SK-N-MC (cell line): ENCODE results near the gene TNFSF10.
"Not testable (repeated sequence)": the region's sequence is repeated elsewhere in the genome, so short reads cannot be mapped to it uniquely, and the experiment has no call there.

Source experiments
- DNase-seq: peaks from one replicate; pipeline ENCODE4 v3.0.0-alpha.2; 2011; ENCODE audit warnings: low read depth, low spot score
- H3K27ac ChIP-seq: fragments of 200-600 bp; sonication (generic); 2 replicates; pipeline ENCODE4 v1.5.1; 2016; ENCODE audit warnings: mixed run types
- H3K36me3 ChIP-seq: fragments of 200-600 bp; sonication (generic); 2 replicates; pipeline ENCODE4 v1.6.1; 2017; ENCODE audit warnings: antibody characterized with exemption, low read length, mixed read lengths; ENCODE audit not compliant: insufficient read depth
- H3K4me3 ChIP-seq: fragments of 200-600 bp; sonication (generic); 2 replicates; pipeline ENCODE4 v1.5.1; 2016
- H3K9ac ChIP-seq: fragments of 200-600 bp; sonication (generic); 2 replicates; pipeline ENCODE4 v1.8.0; 2017; ENCODE audit warnings: mixed run types, mixed read lengths; ENCODE audit not compliant: insufficient read length
- H3K9me3 ChIP-seq: fragments of 200-600 bp; sonication (generic); 2 replicates; pipeline ENCODE4 v1.6.1; 2017; ENCODE audit warnings: low read depth, mild to moderate bottlenecking, antibody characterized with exemption, low read length, moderate library complexity, mixed read lengths
- EZH2 ChIP-seq: fragments of 200-600 bp; sonication (generic); IDR thresholded peaks from one replicate; pipeline ENCODE4 v1.6.1; 2017; ENCODE audit warnings: antibody characterized with exemption
- FOXP2 ChIP-seq: optimal IDR thresholded peaks from 2 replicates; pipeline ENCODE3; 2011; ENCODE audit warnings: mild to moderate bottlenecking, moderate library complexity; ENCODE audit not compliant: insufficient read depth; ENCODE audit errors: extremely low read length, control extremely low read depth
- POLR2AphosphoS5 ChIP-seq: IDR thresholded peaks from 2 replicates; pipeline ENCODE4 v1.6.1; 2012; ENCODE audit warnings: mild to moderate bottlenecking, low read depth, low read length, borderline replicate concordance

The TNFSF10 gene

DNA sequence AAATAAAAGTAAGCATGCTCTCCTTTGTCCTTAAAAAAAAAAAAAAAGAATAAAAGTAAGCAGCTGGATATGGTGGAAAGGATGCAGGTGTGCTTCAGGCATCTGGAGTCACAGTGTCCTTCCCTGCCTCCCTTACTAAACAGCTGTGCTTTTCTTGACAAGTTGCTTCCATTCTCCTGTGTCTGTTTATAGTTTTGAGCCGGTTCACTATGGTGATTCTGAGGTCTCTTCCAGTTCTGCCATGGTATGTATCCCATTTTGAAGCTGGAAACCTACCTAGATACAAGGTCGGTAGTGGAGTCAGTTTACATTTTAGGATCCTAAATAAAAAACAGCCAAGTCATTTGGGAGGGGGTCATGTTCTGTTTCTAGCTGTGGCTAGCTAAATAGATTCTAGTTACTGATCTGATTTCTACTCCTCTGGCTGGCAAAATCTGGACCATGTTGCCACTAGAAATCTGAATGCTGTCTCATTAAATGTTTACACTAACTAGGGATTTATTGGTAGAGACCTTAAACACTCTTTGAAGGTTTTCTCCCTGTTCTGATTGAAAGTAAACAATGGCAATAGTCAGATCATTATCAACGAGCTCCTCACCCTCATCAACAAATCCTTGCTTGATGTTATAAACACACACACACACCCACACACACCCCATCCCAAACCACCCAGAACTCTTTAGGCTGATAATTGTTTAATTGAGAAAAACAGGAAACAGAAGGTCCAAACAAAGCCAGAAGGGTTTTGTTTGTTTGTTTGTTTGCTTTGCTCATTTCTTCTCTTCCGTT is 7.9 kb downstream of the TNFSF10 start:
- Histone ChIP-seq H3K9ac (no peak overlapping the region), H3K36me3 (no peaks in the 10 kb centered on the region), H3K27ac (no peak overlapping the region), H3K9me3 (no peaks in the 10 kb centered on the region), H3K4me3 (no peak overlapping the region)
- DNase-seq: no peak
- TF ChIP-seq FOXP2 (no peak), EZH2 (no peak), POLR2AphosphoS5 (no peak)

DNA sequence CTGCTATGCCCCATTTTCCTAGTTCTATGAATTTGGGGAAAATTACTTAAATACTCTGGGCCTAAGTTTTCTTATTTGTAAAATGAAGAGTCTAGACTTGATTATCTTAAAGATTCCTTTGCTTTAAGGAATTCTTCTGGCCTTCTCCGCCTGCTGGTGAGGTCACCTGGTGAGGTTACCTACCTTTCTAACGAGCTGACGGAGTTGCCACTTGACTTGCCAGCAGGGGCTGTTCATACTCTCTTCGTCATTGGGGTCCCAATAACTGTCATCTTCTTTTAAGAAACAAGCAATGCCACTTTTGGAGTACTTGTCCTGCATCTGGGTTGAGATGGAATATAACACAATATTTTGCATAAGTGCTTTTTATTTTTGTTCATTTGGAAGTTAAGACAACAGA is 8.6 kb downstream of the TNFSF10 start:
- Histone ChIP-seq H3K36me3 (no peaks in the 10 kb centered on the region), H3K4me3 (no peak overlapping the region), H3K9ac (no peak overlapping the region), H3K9me3 (no peaks in the 10 kb centered on the region), H3K27ac (no peak overlapping the region)
- DNase-seq: no peak
- TF ChIP-seq POLR2AphosphoS5 (no peak), EZH2 (no peak), FOXP2 (no peak)

DNA sequence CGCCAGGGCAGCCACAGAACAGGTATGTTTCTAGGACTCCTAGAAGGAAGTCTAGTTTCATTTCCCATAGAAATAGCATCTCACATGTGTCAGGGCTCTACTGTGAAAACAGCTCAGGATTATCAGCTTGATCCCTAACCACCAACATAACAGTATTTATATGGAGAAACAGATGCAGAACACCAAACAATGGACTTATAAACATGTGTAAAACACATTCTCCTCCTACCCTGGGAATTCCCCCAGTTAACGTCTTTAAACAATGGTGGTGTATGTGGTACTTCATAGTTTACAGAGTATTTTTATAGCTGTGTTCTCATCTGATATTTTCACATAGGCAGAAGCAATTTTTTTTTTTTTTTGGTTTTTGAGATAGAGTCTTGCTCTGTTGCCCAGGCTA is 9.7 kb downstream of the TNFSF10 start:
- Histone ChIP-seq H3K4me3 (no peak overlapping the region), H3K27ac (no peak overlapping the region), H3K9me3 (no peaks in the 10 kb centered on the region), H3K9ac (no peak overlapping the region), H3K36me3 (no peaks in the 10 kb centered on the region)
- TF ChIP-seq EZH2 (no peak), FOXP2 (no peak), POLR2AphosphoS5 (no peak)
- no peak for DNase-seq

DNA sequence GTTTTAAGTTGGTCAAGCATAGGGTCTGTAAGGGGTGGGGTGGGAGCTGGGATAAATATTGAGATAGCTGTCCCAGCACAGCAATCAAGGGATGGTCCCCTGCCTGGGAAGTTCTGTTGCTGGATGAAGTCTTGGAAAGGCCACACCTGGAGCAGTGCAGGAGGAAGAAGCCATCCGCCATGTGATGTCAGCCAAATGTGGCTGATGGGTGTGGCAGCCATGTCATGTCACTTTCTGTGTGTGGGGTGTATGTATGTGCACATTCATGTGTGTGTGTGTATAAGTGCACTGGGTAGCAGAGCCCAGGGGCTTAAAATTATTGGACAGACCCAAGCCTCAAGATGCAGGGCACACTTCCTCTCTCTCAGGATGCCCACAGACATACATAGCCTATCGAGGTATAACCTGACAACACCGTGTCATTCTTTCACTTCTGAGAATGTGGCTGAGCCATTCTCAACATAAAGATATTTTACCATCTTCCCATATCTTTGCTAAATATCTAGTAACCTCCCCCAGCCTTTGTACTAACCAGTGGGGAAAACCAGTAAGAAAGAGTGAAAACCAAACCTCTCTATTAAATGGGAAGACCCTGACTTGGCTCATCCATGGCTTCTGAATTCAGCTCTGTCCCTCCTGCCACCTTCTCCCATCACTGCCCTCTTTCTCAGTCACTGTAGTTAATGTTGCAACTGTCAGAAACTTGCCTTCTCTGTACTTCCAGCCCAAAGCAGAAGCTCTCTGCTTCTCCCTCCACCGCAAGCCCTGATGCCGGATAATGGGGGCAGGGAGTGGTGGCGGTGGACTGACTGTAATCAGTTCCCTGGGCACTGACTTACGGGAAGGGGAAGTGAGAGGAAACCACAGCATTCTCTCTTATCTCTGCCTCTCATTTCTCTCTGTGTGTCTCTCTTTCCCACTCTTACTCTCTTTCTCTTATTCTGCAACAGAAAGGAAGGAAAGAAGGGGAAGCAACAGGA is 11.2 kb downstream of the TNFSF10 start:
- Histone ChIP-seq H3K27ac (no peak overlapping the region), H3K9ac (no peak overlapping the region), H3K4me3 (no peak overlapping the region), H3K36me3 (no peaks in the 10 kb centered on the region), H3K9me3 (no peaks in the 10 kb centered on the region)
- no peak for DNase-seq
- TF ChIP-seq POLR2AphosphoS5 (no peak), FOXP2 (no peak), EZH2 (no peak)

DNA sequence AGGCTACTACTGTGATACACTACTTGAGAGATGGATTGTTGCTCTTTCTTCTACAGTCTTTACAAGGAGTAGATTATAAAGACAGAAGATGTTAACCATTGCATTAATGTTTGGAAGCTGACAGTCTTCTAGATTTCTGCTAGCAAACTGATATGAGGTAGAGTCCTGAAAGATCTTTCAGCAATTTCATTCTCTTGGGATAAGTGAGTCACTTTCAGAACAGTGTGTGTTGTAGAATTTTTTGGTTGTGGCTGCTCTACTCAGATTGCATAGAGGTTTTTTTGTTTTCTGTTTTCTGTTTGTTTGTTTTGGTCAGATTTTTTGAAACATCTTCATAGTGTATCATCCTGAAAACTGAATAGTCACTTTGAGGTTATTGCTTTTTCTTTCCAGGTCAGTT is 17.1 kb downstream of the TNFSF10 start:
- Histone ChIP-seq H3K27ac (no peak overlapping the region), H3K9me3 (no peaks in the 10 kb centered on the region), H3K4me3 (no peak overlapping the region), H3K9ac (no peak overlapping the region), H3K36me3 (no peaks in the 10 kb centered on the region)
- TF ChIP-seq FOXP2 (no peak), POLR2AphosphoS5 (no peak), EZH2 (no peak)
- no peak for DNase-seq

DNA sequence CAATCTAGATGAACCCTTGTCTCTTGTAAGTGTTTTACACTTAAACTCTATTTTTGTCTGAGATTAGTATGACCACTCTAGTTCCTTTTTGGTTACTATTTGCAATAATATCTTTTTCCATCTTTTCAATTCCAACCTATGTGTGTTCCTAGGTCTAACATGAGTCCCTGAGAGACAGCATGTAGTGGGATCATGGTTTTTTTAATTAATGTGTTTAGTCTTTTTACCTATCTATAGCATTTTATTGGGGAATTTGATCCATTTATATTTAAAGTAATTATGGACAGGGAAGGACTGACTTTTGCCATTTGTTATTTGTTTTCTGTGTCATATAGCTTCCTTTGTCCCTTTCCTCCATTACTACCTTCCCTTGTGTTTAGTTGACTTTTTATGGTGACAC is 21.7 kb downstream of the TNFSF10 start:
- no peak overlapping the region for H3K27ac ChIP-seq
- no peak for DNase-seq
- no peaks in the 10 kb centered on the region for H3K9me3 ChIP-seq
- H3K9ac ChIP-seq: no peak overlapping the region
- TF ChIP-seq POLR2AphosphoS5 (no peak), EZH2 (no peak), FOXP2 (no peak)
- no peak overlapping the region for H3K4me3 ChIP-seq
- no peaks in the 10 kb centered on the region for H3K36me3 ChIP-seq

DNA sequence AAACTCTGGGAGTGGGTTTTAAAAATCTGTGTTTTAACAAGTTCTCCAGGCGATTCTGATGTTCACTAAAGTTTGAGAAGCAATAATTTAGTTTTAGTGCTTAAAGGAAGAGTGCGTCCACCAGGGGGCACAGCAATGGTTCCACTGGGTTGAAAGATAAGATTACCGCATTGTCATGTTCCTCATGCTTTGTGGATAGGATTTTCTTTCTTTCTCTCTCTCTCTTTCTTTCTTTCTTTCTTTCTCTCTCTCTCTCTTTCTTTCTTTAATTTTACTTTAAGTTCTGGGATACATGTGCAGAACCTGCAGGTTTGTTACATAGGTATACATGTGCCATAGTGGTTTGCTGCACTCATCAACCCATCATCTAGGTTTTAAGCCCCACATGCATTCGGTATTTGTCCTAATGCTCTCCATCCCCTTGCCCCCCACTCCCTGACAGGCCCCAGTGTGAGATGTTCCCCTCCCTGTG is 33.0 kb downstream of the TNFSF10 start:
- peak; percentile 65 for DNase-seq

DNA sequence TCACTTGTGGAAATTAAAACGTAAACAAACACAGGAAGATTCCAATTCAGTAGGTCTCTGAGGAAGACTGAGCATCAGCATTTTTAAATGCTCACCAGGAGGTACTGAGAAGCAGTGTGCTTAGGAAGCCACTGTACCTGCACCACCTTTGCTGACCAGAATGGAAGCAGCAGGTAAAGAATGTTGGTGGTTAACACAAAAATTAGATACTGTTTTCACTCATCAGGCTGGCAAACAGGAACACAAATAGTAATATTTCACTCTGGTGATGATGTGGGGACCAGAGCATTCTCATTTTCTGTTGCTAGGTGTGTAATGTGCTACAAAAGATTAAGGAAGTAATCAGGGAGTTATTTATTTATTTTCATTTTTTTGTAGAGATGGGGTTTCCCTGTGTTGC is 45.1 kb downstream of the TNFSF10 start:
- TF ChIP-seq POLR2AphosphoS5: no peak
- no peak for TF ChIP-seq FOXP2
- no peak for TF ChIP-seq EZH2
- H3K36me3 ChIP-seq: no peaks in the 10 kb centered on the region
- H3K27ac ChIP-seq: no peak overlapping the region
- H3K9ac ChIP-seq: no peak overlapping the region
- DNase-seq: no peak
- no peaks in the 10 kb centered on the region for H3K9me3 ChIP-seq
- no peak overlapping the region for H3K4me3 ChIP-seq

More for the DNA sequence above, 33.0 kb downstream of the TNFSF10 start:
- H3K9ac ChIP-seq, H3K27ac ChIP-seq, H3K9me3 ChIP-seq, H3K4me3 ChIP-seq, H3K36me3 ChIP-seq: not testable (repeated sequence)
